ENCODE results near the gene CGB5. TPM values are rescaled to one million over a fixed set of nuclear protein-coding genes. Genes with fewer than 3 reads are reported as not detected.

CGB5 gene
- total and polyA plus RNA-seq, 9 of the 15 experiments (the other 6 are each of a cell fraction or from before 2014, with no cell fraction given): not detected

- Histone ChIP-seq H2AFZ (ENCODE audit: low read depth, low read length) (no peak overlapping the region), H3K9me1 (ENCODE audit: control insufficient read depth, insufficient read depth, low read length) (no peaks in the 10 kb centered on the region), H3K79me2 (ENCODE audit: control insufficient read depth, insufficient read depth, low read length) (peaks cover 61% of the 10 kb centered on the region), H3K4me2 (ENCODE audit: insufficient read depth, low read length) (peak overlapping the region; percentile 92), H3K36me3 (ENCODE audit: control insufficient read depth, insufficient read depth, low read length) (peaks cover 45% of the 10 kb centered on the region), H3K9ac (ENCODE audit: insufficient read depth in 1 of 2, low read depth in 2 of 2, low read length in 2 of 2) (peak overlapping the region; percentile 94 to 98), H3K4me1 (replicated peaks in 1 of 2; ENCODE audit: control insufficient read depth in 2 of 2, insufficient read depth in 2 of 2, low read length in 2 of 2) (peaks cover 10 to 34% of the 10 kb centered on the region in 2 experiments; a peak in 4 of 5 replicates), H3K27me3 (ENCODE audit: control insufficient read depth in 2 of 2, insufficient read depth in 2 of 2, low read length in 2 of 2) (no peaks in the 10 kb centered on the region), H3K27ac (ENCODE audit: extremely low read depth, low read depth, low read length) (peak overlapping the region; percentile 94), H4K20me1 (replicated peaks; ENCODE audit: control insufficient read depth, insufficient read depth, low read length) (peaks cover 26% of the 10 kb centered on the region), H3K9me3 (replicated peaks; ENCODE audit: control insufficient read depth, insufficient read depth, low read depth, low read length) (no peaks in the 10 kb centered on the region), H3K4me3 (peak overlapping the region; percentile 77)
- intact Hi-C loops (cut with micrococcal nuclease): no loop called here
- 2% methylated on average over 11 of the region's 11 CpGs for WGBS (ENCODE audit: insufficient coverage, low coverage, missing lambda C conversion rate)
- in situ Hi-C loops (cut with MboI): no loop called here
- TF ChIP-seq HNRNPUL1 (IDR thresholded peaks at IDR 0.05; ENCODE audit: low read length): no peak
- TF ChIP-seq ZBTB33 (CRISPR knock-in tag; IDR thresholded peaks at IDR 0.05): 0 out of 2 replicates have a peak, but pooled peaks have one; percentile 13
- TF ChIP-seq ZNF224 (CRISPR knock-in tag; IDR thresholded peaks at IDR 0.05): no peak
- no peak for TF ChIP-seq HCFC1 (IDR thresholded peaks at IDR 0.05; ENCODE audit: low read depth, low read length)
- no peak for TF ChIP-seq CBFB (CRISPR knock-in tag; IDR thresholded peaks at IDR 0.05)
- 0 out of 4 replicates have a peak, but pooled peaks of 1 of the 2 experiments have one; percentile 1 for TF ChIP-seq SIN3A (IDR thresholded peaks at IDR 0.05; ENCODE audit: borderline replicate concordance in 2 of 2, control insufficient read depth in 1 of 2, low read depth in 2 of 2, low read length in 2 of 2)
- no peak for TF ChIP-seq BDP1 (IDR thresholded peaks at IDR 0.05; ENCODE audit: insufficient read depth, insufficient read length)
- TF ChIP-seq ZBTB1 (CRISPR knock-in tag; IDR thresholded peaks at IDR 0.05; ENCODE audit: borderline replicate concordance, low read depth): no peak; the same call in 1 of the 2 replicates
- no peak for TF ChIP-seq ZNF124 (CRISPR knock-in tag; IDR thresholded peaks at IDR 0.05)
- no peak for TF ChIP-seq TFAP4 (CRISPR knock-in tag; IDR thresholded peaks at IDR 0.05; ENCODE audit: borderline replicate concordance)
- TF ChIP-seq CREB3 (tag; conservative IDR thresholded peaks at IDR 0.05; ENCODE audit: low read depth): no peak
- TF ChIP-seq ZBTB5 (IDR thresholded peaks at IDR 0.05): no peak
- 0 out of 2 replicates have a peak, but pooled peaks have one; percentile 57 for TF ChIP-seq ZC3H4 (CRISPR knock-in tag; IDR thresholded peaks at IDR 0.05; ENCODE audit: borderline replicate concordance)
- TF ChIP-seq ZNF655 (CRISPR knock-in tag; IDR thresholded peaks at IDR 0.05): no peak
- no peak for TF ChIP-seq FOXA1 (IDR thresholded peaks at IDR 0.05; ENCODE audit: borderline replicate concordance)
- ChIA-PET CTCF (ENCODE audit: low intra/inter-chr PET ratio) (no interaction called here), POLR2A (interaction anchor here (1.3 to 2.1 kb wide), 3 partner anchors 9 to 42 kb away, joined by 3 to 9 read pairs (median 6); no protein-coding TSS in a partner anchor)
- ATAC-seq (no peak), DNase-seq (ENCODE audit: extremely low read depth in 1 of 4, low spot score in 3 of 4) (no peak), FAIRE-seq (no peak)
- no TSS peak for BruUV-seq (replicated peaks)
Measured at GRCh38 chr19:49086296-49086695, 42.6 kb downstream of the CGB5 start.

All from K562 (cell line).